ENCODE results near the gene ATCAY. TPM values are rescaled to one million over a fixed set of nuclear protein-coding genes. Genes with fewer than 3 reads are reported as not detected.

ATCAY gene
- total RNA-seq, 1 donor from 2014 or later: 15.8 TPM

DNA sequence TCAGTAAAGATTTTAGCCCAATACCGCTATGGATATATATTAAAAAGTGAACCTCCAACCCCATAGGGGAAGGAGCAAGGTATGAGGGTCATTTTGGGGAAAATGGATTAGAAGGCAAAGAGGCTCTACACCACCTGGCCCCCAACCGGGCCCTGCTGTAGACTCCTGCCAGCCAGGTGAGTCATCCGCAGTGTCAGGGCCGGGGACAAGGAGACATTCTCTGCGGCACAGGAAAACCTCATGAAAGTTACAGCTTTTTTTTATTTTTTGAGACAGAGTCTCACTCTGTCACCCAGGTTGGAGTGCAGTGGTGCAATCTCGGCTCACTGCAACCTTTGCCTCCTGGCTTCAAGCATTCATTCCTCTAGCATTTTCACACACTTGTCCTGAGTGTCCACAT is 43.6 kb upstream of the ATCAY start:
- Histone ChIP-seq H3K27me3 (no peaks in the 10 kb centered on the region), H3K9me3 (ENCODE audit: low read depth) (no peaks in the 10 kb centered on the region), H3K36me3 (no peaks in the 10 kb centered on the region), H3K4me1 (no peaks in the 10 kb centered on the region), H3K79me2 (ENCODE audit: low read depth) (no peaks in the 10 kb centered on the region), H3K4me2 (no peak overlapping the region), H2AFZ (replicated peaks) (no peak overlapping the region), H3F3A (ENCODE audit: low read depth) (peaks cover 8% of the 10 kb centered on the region), H4K20me1 (ENCODE audit: low read depth) (no peaks in the 10 kb centered on the region), H3K9ac (no peak overlapping the region), H3K27ac (no peak overlapping the region), H3K4me3 (no peak overlapping the region)
- Mint-ChIP-seq H3K4me1 (peaks cover 12% of the 10 kb centered on the region), H3K27ac (no peak overlapping the region), H3K27me3 (ENCODE audit: insufficient read depth, low read depth) (peaks cover 6% of the 10 kb centered on the region), H3K4me3 (no peak overlapping the region), H3K9me3 (peaks cover 9% of the 10 kb centered on the region), H3K36me3 (no peaks in the 10 kb centered on the region)
- TF ChIP-seq EZH2phosphoT487 (IDR thresholded peaks at IDR 0.05) (no peak), EZH2 (IDR thresholded peaks at IDR 0.05) (no peak)
- TF ChIP-seq, protein P1, sequence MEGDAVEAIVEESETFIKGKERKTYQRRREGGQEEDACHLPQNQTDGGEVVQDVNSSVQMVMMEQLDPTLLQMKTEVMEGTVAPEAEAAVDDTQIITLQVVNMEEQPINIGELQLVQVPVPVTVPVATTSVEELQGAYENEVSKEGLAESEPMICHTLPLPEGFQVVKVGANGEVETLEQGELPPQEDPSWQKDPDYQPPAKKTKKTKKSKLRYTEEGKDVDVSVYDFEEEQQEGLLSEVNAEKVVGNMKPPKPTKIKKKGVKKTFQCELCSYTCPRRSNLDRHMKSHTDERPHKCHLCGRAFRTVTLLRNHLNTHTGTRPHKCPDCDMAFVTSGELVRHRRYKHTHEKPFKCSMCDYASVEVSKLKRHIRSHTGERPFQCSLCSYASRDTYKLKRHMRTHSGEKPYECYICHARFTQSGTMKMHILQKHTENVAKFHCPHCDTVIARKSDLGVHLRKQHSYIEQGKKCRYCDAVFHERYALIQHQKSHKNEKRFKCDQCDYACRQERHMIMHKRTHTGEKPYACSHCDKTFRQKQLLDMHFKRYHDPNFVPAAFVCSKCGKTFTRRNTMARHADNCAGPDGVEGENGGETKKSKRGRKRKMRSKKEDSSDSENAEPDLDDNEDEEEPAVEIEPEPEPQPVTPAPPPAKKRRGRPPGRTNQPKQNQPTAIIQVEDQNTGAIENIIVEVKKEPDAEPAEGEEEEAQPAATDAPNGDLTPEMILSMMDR (IDR thresholded peaks at IDR 0.05): no peak
- no peak for DNase-seq (ENCODE audit: low spot score)

DNA sequence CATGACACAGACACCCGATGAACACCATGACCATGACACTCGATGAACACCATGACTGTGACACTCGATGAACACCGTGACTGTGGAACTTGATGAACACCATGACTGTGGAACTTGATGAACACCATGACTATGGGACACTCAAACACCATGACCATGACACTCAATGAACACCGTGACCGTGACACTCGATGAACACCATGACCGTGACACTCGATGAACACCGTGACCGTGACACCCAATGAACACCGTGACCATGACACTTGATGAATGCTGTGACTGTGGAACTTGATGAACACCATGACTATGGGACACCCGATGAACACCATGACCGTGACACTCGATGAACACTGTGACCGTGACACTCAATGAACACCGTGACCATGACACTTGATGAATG is 43.2 kb upstream of the ATCAY start:
- Histone ChIP-seq H3K79me2 (ENCODE audit: low read depth) (no peaks in the 10 kb centered on the region), H3F3A (ENCODE audit: low read depth) (peaks cover 8% of the 10 kb centered on the region), H3K4me1 (no peaks in the 10 kb centered on the region), H3K4me2 (no peak overlapping the region), H3K36me3 (no peaks in the 10 kb centered on the region), H3K27ac (no peak overlapping the region), H3K9ac (no peak overlapping the region), H3K4me3 (no peak overlapping the region), H3K27me3 (no peaks in the 10 kb centered on the region), H2AFZ (replicated peaks) (no peak overlapping the region), H3K9me3 (ENCODE audit: low read depth) (no peaks in the 10 kb centered on the region), H4K20me1 (ENCODE audit: low read depth) (no peaks in the 10 kb centered on the region)
- no peak for DNase-seq (ENCODE audit: low spot score)
- H3K9me3 Mint-ChIP-seq: peaks cover 9% of the 10 kb centered on the region
- H3K4me1 Mint-ChIP-seq: peaks cover 12% of the 10 kb centered on the region
- no peaks in the 10 kb centered on the region for H3K36me3 Mint-ChIP-seq
- H3K27me3 Mint-ChIP-seq (ENCODE audit: insufficient read depth, low read depth): peaks cover 4% of the 10 kb centered on the region
- H3K27ac Mint-ChIP-seq: no peak overlapping the region
- no peak overlapping the region for H3K4me3 Mint-ChIP-seq
- TF ChIP-seq EZH2phosphoT487 (IDR thresholded peaks at IDR 0.05) (no peak), EZH2 (IDR thresholded peaks at IDR 0.05) (no peak)
- TF ChIP-seq, protein P1 (IDR thresholded peaks at IDR 0.05): no peak

- Histone ChIP-seq H3K9me3 (ENCODE audit: low read depth) (no peaks in the 10 kb centered on the region), H2AFZ (replicated peaks) (no peak overlapping the region), H3K4me1 (no peaks in the 10 kb centered on the region), H3K36me3 (no peaks in the 10 kb centered on the region), H3K79me2 (ENCODE audit: low read depth) (no peaks in the 10 kb centered on the region), H4K20me1 (ENCODE audit: low read depth) (no peaks in the 10 kb centered on the region), H3K4me2 (no peak overlapping the region), H3F3A (ENCODE audit: low read depth) (peaks cover 8% of the 10 kb centered on the region), H3K27me3 (no peaks in the 10 kb centered on the region), H3K27ac (no peak overlapping the region), H3K9ac (no peak overlapping the region), H3K4me3 (no peak overlapping the region)
- no peaks in the 10 kb centered on the region for H3K36me3 Mint-ChIP-seq
- TF ChIP-seq EZH2 (IDR thresholded peaks at IDR 0.05) (no peak), EZH2phosphoT487 (IDR thresholded peaks at IDR 0.05) (no peak)
- TF ChIP-seq, protein P1 (IDR thresholded peaks at IDR 0.05): no peak
- peaks cover 9% of the 10 kb centered on the region for H3K9me3 Mint-ChIP-seq
- no peak for DNase-seq (ENCODE audit: low spot score)
- peaks cover 4% of the 10 kb centered on the region for H3K27me3 Mint-ChIP-seq (ENCODE audit: insufficient read depth, low read depth)
- peak overlapping the region; percentile 24 for H3K4me3 Mint-ChIP-seq
- peaks cover 12% of the 10 kb centered on the region for H3K4me1 Mint-ChIP-seq
- peak overlapping the region; percentile 78 for H3K27ac Mint-ChIP-seq
Observed at GRCh38 chr19:3837922-3838321, 42.6 kb upstream of the ATCAY start.
